Neural cell (in vitro differentiated cells): Measurements from ENCODE around the gene NCAPD3. TPM values are rescaled to one million over a fixed set of nuclear protein-coding genes. Genes with fewer than 3 reads are reported as not detected.

Experiments
- H2AFZ ChIP-seq: fragments of 200-600, 300-800 bp; sonication (generic), shearing (Covaris generic); 2 replicates; pipeline ENCODE4 v1.6.0; 2014; ENCODE audit warnings: low read depth, mild to moderate bottlenecking, antibody characterized with exemption, low read length, moderate library complexity
- H3F3A ChIP-seq: fragments of 200-600 bp; shearing (Covaris generic); 2 replicates; pipeline ENCODE4 v1.6.1; 2016; ENCODE audit warnings: mild to moderate bottlenecking, moderate library complexity, mixed read lengths, antibody characterized with exemption, low read length; ENCODE audit not compliant: insufficient read depth, poor library complexity, severe bottlenecking
- H3K27ac ChIP-seq: fragments of 200-600, 300-800 bp; sonication (generic), shearing (Covaris generic); 2 replicates; pipeline ENCODE4 v1.5.1; 2014; ENCODE audit warnings: mild to moderate bottlenecking, low read length, moderate library complexity
- H3K27me3 ChIP-seq: fragments of 300-800, 200-600 bp; sonication (generic), shearing (Covaris generic); 2 replicates; pipeline ENCODE4 v1.6.0; 2014; ENCODE audit warnings: mild to moderate bottlenecking, low read depth, low read length, moderate library complexity; ENCODE audit not compliant: insufficient read depth
- H3K36me3 ChIP-seq: fragments of 300-800, 200-600 bp; sonication (generic), shearing (Covaris generic); 2 replicates; pipeline ENCODE4 v1.5.1; 2014; ENCODE audit warnings: mild to moderate bottlenecking, antibody characterized with exemption, low read length, moderate library complexity; ENCODE audit not compliant: insufficient read depth
- H3K4me2 ChIP-seq: fragments of 300-800, 200-600 bp; sonication (generic), shearing (Covaris generic); 2 replicates; pipeline ENCODE4 v1.6.0; 2014; ENCODE audit warnings: mild to moderate bottlenecking, low read length
- H3K4me3 ChIP-seq: fragments of 300-800, 200-600 bp; sonication (generic), shearing (Covaris generic); 2 replicates; pipeline ENCODE4 v1.5.1; 2014; ENCODE audit warnings: mild to moderate bottlenecking, low read length, moderate library complexity
- H3K79me2 ChIP-seq: fragments of 200-600 bp; shearing (Covaris generic); replicated peaks from 2 replicates; pipeline ENCODE4 v1.6.0; 2014; ENCODE audit warnings: mild to moderate bottlenecking, low read length, moderate library complexity; ENCODE audit not compliant: insufficient read depth
- H3K9ac ChIP-seq: fragments of 300-800, 200-600 bp; sonication (generic), shearing (Covaris generic); 2 replicates; pipeline ENCODE4 v1.6.1; 2016; ENCODE audit warnings: mild to moderate bottlenecking, low read length, mixed read lengths
- H3K9me2 ChIP-seq: fragments of 200-600 bp; shearing (Covaris generic); 2 replicates; pipeline ENCODE4 v1.6.1; 2016; ENCODE audit warnings: mild to moderate bottlenecking, low read length, mixed read lengths; ENCODE audit not compliant: insufficient read depth
- H3K9me3 ChIP-seq: fragments of 200-600, 300-800 bp; sonication (generic), shearing (Covaris generic); 2 replicates; pipeline ENCODE4 v1.6.1; 2016; ENCODE audit warnings: mild to moderate bottlenecking, mixed run types, low read length, moderate library complexity, mixed read lengths
- H4K20me1 ChIP-seq: fragments of 200-600 bp; shearing (Covaris generic); 2 replicates; pipeline ENCODE4 v1.6.1; 2016; ENCODE audit warnings: mild to moderate bottlenecking, mixed run types; ENCODE audit not compliant: insufficient read depth
- EP300 ChIP-seq: fragments of 450-650 bp; conservative IDR thresholded peaks from 2 replicates; pipeline ENCODE4 v1.6.1; 2014; ENCODE audit warnings: antibody characterized with exemption, mild to moderate bottlenecking, moderate library complexity; ENCODE audit not compliant: poor library complexity, severe bottlenecking
- EZH2 ChIP-seq: fragments of 200-600, 300-800 bp; shearing (Covaris generic), sonication (generic); IDR thresholded peaks from 2 replicates; pipeline ENCODE4 v1.6.1; 2014; ENCODE audit warnings: antibody characterized with exemption, low read length, borderline replicate concordance, mild to moderate bottlenecking; ENCODE audit not compliant: insufficient read depth, poor library complexity, severe bottlenecking
- MXI1 ChIP-seq: fragments of 450-650 bp; conservative IDR thresholded peaks from 2 replicates; pipeline ENCODE4 v1.6.1; 2014; ENCODE audit warnings: antibody characterized with exemption, mild to moderate bottlenecking; ENCODE audit not compliant: poor library complexity, severe bottlenecking
- POLR2AphosphoS5 ChIP-seq: IDR thresholded peaks from 2 replicates; pipeline ENCODE4 v1.6.1; 2012
- RAD21 ChIP-seq: fragments of 450-650 bp; conservative IDR thresholded peaks from 2 replicates; pipeline ENCODE4 v1.6.1; 2014; ENCODE audit warnings: antibody characterized with exemption, mild to moderate bottlenecking, moderate library complexity
- SMC3 ChIP-seq: fragments of 450-650 bp; conservative IDR thresholded peaks from 2 replicates; pipeline ENCODE4 v1.6.1; 2014; ENCODE audit warnings: antibody characterized with exemption, mild to moderate bottlenecking, moderate library complexity; ENCODE audit not compliant: poor library complexity
- TAF1 ChIP-seq: IDR thresholded peaks from 2 replicates; pipeline ENCODE4 v1.6.1; 2012; ENCODE audit warnings: low read depth
- polyA plus RNA-seq: library from polyadenylated mRNA; depleted of rRNA; stranded (reverse); fragments of >200 nt; gene quantifications from 2 replicates; pipeline ENCODE4 v1.2.3, GENCODE V29; 2014
- TF ChIP-seq, protein P1 (sequence below): fragments of 450-650 bp; IDR thresholded peaks from 2 replicates; pipeline ENCODE4 v1.5.1; 2014; ENCODE audit warnings: antibody characterized with exemption, mild to moderate bottlenecking, moderate library complexity; ENCODE audit not compliant: poor library complexity, severe bottlenecking
- TF ChIP-seq, protein P2 (sequence below): IDR thresholded peaks from 2 replicates; pipeline ENCODE4 v1.6.1; 2012; ENCODE audit warnings: borderline replicate concordance

NCAPD3 gene
- polyA plus RNA-seq, 1 donor from 2014 or later = 11.9 TPM

DNA sequence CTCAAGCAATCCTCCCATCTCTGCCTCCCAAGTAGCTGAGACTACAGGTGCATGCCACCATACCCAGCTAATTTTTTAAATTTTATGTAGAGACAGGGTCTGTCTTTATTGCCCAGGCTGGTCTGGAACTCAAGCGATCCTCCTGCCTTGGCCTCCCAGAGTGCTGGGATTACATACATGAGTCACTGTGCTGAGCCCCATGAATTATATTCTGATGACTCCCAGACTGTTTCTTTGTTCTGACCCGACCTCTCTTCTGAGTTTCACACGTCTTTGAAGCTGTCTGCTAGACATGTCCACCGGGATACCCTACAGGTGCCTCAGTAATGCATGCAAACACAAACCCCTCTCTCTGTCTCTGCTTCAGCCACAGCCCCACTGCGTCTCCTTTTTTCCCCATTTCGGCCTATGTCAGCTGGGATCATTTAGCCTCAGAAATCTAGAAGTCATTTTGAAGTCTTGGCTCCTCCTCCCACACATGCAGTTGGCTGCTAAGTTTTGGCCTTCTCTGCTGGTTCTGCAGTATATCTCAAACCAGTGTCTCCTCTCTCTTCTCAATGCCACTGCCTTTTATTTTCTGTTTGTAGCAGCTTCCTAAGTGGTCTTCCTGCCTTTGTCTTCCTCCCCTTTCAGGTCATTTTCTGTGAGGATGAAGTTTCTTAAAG, 5.5 kb upstream of the NCAPD3 start:
- H3K9me3 ChIP-seq = no peaks in the 10 kb centered on the region
- no peak overlapping the region for H3K4me2 ChIP-seq
- H3K27ac ChIP-seq = no peak overlapping the region
- H3K27me3 ChIP-seq = no peaks in the 10 kb centered on the region
- H3K9ac ChIP-seq = no peak overlapping the region
- peaks cover 4% of the 10 kb centered on the region for H4K20me1 ChIP-seq
- H2AFZ ChIP-seq = no peak overlapping the region
- H3K79me2 ChIP-seq = peaks cover 38% of the 10 kb centered on the region
- no peaks in the 10 kb centered on the region for H3K36me3 ChIP-seq
- H3F3A ChIP-seq = no peaks in the 10 kb centered on the region
- H3K9me2 ChIP-seq = no peaks in the 10 kb centered on the region
- no peak overlapping the region for H3K4me3 ChIP-seq
- TF ChIP-seq RAD21 = no peak
- TF ChIP-seq SMC3 = no peak
- no peak for TF ChIP-seq POLR2AphosphoS5
- no peak for TF ChIP-seq EP300
- TF ChIP-seq, protein P1, sequence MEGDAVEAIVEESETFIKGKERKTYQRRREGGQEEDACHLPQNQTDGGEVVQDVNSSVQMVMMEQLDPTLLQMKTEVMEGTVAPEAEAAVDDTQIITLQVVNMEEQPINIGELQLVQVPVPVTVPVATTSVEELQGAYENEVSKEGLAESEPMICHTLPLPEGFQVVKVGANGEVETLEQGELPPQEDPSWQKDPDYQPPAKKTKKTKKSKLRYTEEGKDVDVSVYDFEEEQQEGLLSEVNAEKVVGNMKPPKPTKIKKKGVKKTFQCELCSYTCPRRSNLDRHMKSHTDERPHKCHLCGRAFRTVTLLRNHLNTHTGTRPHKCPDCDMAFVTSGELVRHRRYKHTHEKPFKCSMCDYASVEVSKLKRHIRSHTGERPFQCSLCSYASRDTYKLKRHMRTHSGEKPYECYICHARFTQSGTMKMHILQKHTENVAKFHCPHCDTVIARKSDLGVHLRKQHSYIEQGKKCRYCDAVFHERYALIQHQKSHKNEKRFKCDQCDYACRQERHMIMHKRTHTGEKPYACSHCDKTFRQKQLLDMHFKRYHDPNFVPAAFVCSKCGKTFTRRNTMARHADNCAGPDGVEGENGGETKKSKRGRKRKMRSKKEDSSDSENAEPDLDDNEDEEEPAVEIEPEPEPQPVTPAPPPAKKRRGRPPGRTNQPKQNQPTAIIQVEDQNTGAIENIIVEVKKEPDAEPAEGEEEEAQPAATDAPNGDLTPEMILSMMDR = no peak
- TF ChIP-seq, protein P2, sequence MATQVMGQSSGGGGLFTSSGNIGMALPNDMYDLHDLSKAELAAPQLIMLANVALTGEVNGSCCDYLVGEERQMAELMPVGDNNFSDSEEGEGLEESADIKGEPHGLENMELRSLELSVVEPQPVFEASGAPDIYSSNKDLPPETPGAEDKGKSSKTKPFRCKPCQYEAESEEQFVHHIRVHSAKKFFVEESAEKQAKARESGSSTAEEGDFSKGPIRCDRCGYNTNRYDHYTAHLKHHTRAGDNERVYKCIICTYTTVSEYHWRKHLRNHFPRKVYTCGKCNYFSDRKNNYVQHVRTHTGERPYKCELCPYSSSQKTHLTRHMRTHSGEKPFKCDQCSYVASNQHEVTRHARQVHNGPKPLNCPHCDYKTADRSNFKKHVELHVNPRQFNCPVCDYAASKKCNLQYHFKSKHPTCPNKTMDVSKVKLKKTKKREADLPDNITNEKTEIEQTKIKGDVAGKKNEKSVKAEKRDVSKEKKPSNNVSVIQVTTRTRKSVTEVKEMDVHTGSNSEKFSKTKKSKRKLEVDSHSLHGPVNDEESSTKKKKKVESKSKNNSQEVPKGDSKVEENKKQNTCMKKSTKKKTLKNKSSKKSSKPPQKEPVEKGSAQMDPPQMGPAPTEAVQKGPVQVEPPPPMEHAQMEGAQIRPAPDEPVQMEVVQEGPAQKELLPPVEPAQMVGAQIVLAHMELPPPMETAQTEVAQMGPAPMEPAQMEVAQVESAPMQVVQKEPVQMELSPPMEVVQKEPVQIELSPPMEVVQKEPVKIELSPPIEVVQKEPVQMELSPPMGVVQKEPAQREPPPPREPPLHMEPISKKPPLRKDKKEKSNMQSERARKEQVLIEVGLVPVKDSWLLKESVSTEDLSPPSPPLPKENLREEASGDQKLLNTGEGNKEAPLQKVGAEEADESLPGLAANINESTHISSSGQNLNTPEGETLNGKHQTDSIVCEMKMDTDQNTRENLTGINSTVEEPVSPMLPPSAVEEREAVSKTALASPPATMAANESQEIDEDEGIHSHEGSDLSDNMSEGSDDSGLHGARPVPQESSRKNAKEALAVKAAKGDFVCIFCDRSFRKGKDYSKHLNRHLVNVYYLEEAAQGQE = no peak
- no peak for TF ChIP-seq MXI1
- no peak for TF ChIP-seq TAF1
- TF ChIP-seq EZH2 = no peak

DNA sequence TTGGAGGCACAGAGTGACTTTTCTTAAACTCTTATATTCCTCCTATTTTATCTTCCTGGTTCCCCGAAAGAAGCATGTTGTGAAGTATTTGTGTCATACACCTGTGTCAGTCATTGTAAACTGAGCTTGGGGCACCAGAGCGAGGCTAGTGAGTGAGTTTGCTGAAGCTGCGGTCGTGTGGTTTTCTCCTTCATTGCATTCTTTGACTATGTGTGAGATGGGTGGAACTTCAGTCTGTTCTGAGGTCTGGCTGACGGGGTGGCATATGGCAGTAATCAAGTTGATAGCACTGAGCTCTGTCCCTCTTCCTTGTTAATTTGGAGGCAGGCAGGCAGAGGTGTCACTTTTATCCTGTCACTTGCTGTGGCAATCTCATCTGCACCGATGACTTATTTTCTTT, 4.9 kb upstream of the NCAPD3 start:
- TF ChIP-seq EP300 = no peak
- no peaks in the 10 kb centered on the region for H3F3A ChIP-seq
- H2AFZ ChIP-seq = no peak overlapping the region
- peaks cover 4% of the 10 kb centered on the region for H4K20me1 ChIP-seq
- no peaks in the 10 kb centered on the region for H3K9me2 ChIP-seq
- H3K9me3 ChIP-seq = no peaks in the 10 kb centered on the region
- H3K9ac ChIP-seq = no peak overlapping the region
- no peaks in the 10 kb centered on the region for H3K27me3 ChIP-seq
- no peaks in the 10 kb centered on the region for H3K36me3 ChIP-seq
- no peak overlapping the region for H3K4me2 ChIP-seq
- H3K27ac ChIP-seq = no peak overlapping the region
- H3K79me2 ChIP-seq = peaks cover 38% of the 10 kb centered on the region
- H3K4me3 ChIP-seq = no peak overlapping the region
